HG03159 (cell line): ENCODE results near the gene ZNF227.
"Not testable (repeated sequence)": the region's sequence is repeated elsewhere in the genome, so short reads cannot be mapped to it uniquely, and the experiment has no call there.

ENCODE experiments used
- ATAC-seq: cut with Tn5 transposase; IDR thresholded peaks from one replicate; pipeline ENCODE4 v1.9.1; 2021; ENCODE audit warnings: mild to moderate bottlenecking, moderate library complexity; ENCODE audit not compliant: unreplicated experiment

The ZNF227 gene

DNA sequence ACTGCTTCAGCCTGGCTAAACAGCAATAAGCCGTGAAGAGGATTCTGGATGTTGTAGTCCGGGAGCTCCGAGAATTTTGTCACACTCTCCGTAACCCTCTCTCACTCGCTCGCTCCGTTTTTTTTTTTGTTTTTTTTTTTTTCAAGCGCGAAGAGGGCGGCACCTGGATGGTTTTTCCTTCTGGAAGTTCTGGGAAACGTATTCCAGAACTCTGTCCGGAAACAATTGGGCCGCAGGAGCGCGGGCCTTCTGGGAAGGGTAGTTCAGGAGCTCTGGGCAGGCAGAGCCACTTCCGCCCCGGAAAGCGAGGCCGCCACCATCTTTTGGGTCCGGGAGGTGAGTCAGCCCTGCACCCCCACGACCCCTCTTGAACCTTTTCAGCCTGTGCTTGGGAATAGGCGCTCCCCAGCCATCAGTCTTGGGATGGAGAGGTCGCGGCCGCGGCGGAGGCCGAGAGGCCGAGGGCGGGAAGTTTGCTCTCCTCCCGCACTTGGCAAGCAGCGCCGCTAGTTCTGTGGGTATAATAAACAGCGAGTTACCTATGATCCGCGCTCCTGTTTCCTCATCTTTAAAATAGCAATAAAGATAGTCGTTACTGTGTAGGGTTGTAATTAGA lies at the start of gene ZNF227:
Gene ZNF227, plus strand, starts transcription at position 283 of the 616 bp plus-strand sequence. CDS start 5,261 bp downstream, outside the sequence.
- peak; percentile 77 for ATAC-seq

DNA sequence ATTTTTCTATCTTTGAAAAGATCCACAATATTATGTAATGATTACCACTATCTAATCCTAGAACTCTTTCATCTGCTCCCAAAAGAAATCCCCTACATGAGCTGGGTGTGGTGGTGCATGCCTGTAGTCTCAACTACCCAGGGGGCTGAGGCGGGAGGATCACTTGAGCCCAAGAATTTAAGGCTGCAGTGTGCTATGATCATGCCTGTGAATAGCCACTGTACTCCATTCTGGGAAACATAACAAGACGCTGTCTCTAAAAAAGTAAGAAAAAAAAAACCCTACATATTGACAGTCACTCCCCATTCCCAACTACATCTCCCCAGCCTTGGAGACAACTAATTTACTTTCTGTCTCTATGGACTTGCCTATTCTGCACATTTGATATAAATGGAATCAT lies 48.5 kb upstream of the ZNF227 start:
- ATAC-seq, result no peak

DNA sequence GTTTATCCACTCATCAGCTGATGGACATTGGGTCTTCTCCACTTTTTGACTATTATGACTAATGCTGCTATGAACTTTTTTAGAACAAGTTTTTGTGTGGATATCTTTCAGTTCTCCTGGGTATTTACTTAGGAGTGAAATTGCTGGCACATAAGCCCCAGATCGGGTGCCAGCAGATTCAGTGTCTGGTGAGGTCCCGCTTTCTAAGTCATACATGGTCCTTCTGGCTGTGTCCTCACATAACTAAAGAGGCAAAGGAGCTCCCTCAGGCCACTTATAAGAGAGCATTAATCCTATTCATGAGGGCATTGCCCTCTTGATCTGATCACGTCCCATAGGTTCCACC lies 48.0 kb upstream of the ZNF227 start:
- peak; percentile 6 for ATAC-seq

DNA sequence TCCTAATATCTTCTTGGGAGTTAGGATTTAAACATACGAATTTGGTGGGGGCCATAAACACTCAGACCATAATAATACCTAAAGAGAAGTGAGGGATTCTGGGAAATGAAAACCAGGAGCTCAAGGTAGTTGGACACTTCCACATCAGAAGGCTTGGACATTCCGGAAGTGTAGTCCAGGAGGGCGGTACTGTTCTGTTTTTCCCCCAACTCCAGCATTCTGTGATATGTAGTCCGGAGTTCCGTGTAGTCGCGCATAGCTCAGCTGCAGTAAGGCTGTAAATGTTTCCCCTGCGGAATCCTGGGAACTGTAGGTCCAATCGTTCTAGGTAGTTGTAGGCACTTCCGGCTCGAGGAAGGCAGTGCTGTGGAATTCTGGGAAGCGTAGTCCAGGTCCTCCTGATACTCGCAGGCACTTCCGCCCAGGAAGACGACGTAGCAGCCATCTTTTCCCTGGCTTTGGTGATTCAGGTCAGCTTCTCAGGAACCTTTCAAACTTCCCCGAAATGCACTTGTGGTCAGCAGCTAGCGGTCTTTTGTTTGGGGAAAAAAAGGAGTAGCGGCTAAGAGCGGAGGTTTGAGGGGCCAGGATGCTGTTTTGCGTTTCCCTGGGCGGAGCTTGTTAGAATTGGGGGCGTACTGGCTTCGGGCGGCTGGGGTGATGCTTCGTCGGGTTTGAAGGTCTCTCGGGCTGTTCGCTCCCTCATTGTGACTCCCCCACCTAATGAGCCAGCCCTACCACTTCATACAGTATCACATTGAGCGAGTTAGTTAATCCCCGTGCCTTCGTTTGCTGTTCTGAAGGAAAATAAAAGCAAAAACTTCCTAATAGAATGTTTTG lies 47.4 kb upstream of the ZNF227 start, which contains the start of gene ZNF226:
Gene ZNF226, plus strand, starts transcription at position 428 of the 840 bp plus-strand sequence. CDS start 4,981 bp downstream, outside the sequence.
- peak; percentile 87 for ATAC-seq

DNA sequence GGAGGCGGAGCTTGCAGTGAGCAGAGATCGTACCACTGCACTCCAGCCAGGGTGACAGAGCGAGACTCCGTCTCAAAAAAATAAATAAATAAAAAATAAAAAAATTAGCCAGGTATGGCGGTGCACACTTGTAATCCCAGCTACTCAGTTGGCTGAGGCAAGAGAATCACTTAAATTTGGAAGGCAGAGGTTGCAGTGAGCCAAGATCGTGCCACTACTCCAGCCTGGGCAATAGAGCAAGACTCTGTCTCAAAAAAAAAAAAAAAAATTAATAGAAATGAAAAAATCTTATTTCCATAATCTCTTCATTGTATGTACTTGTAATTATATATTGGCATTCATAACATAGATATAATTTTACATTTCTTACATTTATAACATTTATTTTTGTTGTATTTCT lies 41.7 kb upstream of the ZNF227 start:
- ATAC-seq, result not testable (repeated sequence)

DNA sequence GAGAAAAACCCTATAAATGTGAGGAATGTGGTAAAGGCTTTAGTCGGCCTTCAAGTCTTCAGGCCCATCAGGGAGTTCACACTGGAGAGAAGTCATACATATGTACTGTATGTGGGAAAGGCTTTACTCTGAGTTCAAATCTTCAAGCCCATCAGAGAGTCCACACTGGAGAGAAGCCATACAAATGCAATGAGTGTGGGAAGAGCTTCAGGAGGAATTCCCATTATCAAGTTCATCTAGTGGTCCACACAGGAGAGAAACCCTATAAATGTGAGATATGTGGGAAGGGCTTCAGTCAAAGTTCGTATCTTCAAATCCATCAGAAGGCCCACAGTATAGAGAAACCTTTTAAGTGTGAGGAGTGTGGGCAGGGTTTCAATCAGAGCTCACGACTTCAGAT lies 35.7 kb upstream of the ZNF227 start:
- no peak for ATAC-seq

DNA sequence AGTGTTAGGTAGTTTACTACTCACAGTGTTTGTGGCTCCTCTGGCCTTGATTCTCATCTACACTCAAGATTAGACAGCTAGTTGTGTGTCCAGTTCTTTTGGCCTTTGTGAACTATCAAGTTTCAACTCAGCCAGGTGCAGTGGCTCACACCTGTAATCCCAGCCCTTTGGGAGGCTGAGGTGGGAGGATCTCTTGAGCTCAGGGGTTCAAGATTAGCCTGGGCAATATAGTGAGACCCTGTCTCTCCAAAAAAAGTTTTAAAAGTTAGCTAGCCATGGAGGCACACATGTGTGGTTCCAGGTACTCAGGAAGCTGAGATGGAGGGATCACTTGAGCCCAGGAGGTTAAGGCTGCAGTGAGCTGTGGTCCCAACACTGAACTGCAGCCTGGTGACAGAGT lies 31.4 kb upstream of the ZNF227 start:
- ATAC-seq, result no peak

DNA sequence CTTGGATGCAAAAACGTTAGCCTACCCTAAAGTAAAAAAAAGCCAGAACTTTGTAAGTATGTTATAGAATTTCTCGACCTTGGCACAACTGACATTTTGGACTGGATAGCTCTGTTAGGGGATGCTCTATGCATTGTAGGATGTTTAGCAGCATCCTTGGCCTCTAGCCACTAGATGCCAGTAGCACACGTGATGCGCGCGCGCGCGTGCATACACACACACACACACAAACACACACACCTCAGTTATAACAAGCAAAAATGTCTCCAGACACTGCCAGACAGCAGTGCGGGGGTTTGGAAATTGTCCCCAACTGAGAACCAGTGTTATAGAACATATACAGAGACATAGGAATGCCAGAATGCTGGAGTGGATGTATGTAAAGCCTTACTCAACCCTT lies 30.2 kb upstream of the ZNF227 start:
- ATAC-seq, result no peak

DNA sequence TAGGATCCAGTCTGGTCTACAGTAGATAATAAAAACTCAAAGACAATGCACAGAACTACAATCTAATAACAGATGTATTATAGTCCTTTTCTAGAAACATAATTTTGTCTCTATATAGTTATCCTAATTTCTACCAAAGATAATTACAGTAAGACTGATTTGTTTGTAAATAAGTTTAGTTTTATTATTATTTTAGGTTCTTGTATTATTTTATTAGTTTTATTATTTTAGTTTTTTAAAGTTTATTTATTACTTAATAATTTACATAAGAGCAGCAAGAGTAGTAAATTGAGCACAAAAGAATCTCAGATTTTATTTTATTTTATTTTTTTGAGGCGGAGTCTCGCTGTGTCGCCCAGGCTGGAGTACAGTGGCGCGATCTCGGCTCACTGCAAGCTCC lies 22.3 kb upstream of the ZNF227 start:
- ATAC-seq, result no peak

DNA sequence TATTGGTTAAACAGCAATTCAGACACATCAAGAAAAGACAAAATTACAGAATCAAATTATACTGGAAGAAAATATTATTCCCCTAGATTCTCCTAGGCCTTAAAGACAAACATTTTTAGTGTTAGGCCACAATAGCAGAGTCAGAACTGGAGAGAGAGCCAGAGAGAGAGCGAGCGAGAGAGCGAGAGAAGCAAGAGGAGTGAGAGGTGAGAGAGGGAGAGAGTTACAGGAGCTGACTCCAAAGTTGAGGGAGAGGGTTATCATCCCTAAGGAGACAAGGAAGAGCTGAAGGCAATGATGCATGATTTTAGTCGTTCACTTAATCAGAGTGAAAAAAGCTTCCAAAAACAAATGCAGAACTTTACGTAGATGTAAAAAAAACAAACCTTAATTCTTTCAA lies 20.2 kb upstream of the ZNF227 start:
- ATAC-seq, result no peak

DNA sequence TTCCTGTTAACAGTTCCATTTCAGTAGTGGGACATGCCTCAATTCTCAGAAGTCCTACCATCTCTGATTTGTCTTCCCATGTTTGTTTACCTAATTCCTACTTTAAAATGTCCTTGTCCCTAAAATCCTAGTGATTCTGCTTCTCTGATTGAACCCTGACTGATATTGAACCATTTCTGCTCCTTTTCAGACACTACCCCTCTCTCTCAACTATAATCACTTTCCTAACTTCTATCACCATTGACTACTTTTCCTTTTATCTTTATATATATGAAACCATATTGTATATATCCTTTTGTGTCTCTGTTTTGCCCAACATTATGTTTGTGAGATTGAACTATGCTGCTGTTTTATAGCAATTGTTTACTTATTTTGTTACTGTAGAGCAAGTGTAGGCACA lies 15.6 kb upstream of the ZNF227 start:
- no peak for ATAC-seq

DNA sequence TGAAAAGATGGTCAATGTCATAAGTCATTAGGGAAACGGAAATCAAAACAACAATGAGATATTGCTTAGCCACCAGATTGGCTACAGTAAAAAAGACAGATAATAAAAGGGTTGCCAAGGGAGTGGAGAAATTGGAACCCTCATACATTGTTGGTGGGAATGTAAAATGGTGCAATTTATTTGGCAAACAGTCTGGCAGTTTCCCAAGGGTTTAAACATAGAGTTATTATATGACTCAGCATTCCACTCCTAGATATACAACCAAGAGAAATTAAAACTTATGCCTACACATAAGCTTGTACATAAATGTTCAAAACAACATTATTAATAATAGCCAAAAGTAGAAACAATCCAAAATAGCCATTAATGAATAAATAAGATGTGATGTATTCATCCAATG lies 9.9 kb upstream of the ZNF227 start:
- no peak for ATAC-seq

DNA sequence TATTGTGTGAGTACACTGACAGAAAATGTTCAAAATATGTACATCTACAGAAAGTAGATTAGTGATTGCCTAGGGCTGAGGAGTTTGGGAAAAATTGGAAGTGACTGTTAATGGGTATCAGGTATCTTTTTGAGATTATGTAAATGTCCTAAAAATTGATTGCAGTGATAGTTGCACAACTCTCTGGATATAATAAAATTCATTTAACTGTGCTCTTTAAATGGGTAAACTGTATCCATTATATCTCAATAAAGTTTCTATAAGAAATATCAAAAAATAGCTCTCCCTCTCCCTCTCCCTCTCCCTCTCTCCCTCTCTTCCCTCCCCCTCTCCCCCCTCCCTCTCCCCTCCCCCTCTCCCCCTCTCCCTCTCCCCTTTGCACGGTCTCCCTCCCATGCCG lies 9.4 kb upstream of the ZNF227 start:
- no peak for ATAC-seq

DNA sequence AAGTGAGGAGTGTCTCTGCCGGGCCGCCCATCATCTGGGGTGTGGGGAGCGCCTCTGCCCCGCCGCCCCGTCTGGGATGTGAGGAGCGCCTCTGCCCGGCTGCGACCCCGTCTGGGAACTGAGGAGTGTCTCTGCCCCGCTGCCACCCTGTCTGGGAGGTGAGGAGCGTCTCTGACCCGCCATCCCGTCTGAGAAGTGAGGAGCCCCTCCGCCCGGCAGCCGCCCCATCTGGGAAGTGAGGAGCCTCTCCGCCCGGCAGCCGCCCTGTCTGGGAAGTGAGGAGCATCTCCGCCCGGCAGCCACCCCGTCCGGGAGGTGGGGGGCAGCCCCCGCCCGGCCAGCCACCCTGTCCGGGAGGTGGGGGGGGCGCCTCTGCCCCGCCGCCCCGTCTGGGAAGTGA lies 8.5 kb upstream of the ZNF227 start:
- ATAC-seq, result not testable (repeated sequence)

DNA sequence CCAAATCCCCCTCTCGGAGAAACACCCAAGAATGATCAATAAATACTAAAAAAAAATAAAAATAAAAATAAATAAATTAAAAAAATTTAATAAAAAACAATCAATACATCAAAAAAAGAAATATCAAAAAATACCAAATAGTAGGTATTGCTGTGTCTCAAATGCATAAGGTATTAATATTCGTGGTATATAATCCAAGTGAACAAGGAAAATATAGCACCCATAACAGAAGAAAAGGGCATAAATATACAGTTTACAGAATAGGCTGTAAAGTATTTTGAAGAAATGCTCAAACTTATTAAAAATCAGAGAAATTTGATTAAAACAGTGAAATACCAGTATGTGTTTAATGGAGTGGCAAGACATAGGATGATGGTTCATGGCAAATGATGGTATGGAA lies 7.6 kb upstream of the ZNF227 start:
- no peak for ATAC-seq

DNA sequence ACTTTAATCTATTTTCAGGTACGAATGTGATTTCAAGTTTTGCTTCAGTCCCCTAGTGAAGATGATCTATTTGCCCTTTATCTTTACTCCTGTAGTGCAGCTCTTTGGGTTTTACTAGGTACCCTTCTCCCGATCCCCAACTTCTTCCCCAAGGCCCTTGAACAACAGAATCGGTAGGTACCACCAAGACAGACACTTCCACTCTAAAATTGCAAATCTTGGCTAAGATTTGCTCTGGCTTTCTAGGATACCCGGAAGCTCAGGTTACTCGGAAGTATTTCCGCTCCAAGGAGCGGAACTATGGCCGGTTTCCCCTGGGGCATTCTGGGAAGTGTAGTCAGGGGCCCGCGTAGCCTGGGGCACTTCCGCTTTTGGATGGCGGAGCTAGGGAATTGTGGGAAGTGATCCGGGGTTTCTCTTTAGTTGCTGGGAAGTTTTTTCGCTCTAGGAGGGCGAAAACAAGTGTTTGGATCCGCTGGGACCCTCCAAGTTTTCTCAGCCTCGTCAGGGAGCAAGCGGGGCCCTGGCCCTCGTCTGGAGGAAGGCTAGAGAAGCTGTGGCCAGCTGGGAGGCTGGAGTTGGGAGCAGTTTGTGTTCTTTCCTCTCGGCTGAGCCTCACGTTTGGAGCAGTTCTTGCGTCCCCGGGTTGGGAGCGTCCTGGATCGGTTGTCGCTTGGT lies 5.1 kb upstream of the ZNF227 start:
- ATAC-seq, result peak; percentile 82

DNA sequence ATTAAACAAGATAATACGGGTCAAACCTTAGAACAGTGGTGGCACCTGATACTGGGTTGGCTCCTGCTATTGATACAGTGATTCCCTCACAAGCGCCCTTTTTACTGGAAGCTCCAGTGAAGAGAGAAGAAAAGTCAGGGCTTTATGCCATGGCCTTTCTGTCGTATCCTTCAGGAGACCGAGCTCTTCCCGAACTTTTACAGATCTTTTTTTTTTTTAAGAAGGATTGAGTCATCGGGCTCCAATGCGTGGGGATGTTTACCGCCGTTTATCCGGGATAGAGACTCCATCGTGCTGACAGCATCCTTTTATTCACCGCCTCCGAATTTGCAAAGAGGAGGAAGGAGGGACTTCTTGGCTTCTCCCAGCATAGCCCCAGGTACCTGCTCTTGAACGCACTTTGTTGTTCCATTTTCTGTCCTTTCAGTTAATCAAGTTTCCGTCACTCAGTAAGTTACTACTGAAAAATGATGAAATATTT lies 574 bp downstream of the ZNF227 start:
- no peak for ATAC-seq

DNA sequence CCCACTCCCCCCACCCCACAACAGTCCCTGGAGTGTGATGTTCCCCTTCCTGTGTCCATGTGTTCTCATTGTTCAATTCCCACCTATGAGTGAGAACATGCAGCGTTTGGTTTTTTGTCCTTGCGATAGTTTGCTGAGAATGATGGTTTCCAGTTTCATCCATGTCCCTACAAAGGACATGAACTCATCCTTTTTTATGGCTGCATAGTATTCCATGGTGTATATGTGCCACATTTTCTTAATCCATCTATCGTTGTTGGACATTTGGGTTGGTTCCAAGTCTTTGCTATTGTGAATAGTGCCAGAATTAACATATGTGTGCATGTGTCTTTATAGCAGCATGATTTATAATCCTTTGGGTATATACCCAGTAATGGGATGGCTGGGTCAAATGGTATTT lies 7.6 kb downstream of the ZNF227 start:
- not testable (repeated sequence) for ATAC-seq

DNA sequence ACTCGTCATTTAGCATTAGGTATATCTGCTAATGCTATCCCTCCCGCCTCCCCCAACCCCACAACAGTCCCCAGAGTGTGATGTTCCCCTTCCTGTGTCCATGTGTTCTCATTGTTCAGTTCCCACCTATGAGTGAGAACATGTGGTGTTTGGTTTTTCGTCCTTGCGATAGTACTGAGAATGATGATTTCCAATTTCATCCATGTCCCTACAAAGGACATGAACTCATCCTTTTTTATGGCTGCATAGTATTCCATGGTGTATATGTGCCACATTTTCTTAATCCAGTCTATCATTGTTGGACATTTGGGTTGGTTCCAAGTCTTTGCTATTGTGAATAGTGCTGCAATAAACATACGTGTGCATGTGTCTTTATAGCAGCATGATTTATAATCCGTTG lies 8.4 kb downstream of the ZNF227 start:
- not testable (repeated sequence) for ATAC-seq

DNA sequence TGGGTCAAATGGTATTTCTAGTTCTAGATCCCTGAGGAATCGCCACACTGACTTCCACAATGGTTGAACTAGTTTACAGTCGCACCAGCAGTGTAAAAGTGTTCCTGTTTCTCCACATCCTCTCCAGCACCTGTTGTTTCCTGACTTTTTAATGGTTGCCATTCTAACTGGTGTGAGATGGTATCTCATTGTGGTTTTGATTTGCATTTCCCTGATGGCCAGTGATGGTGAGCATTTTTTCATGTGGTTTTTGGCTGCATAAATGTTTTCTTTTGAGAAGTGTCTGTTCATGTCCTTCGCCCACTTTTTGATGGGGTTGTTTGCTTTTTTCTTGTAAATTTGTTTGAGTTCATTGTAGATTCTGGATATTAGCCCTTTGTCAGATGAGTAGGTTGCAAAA lies 9.0 kb downstream of the ZNF227 start:
- ATAC-seq, result not testable (repeated sequence)

DNA sequence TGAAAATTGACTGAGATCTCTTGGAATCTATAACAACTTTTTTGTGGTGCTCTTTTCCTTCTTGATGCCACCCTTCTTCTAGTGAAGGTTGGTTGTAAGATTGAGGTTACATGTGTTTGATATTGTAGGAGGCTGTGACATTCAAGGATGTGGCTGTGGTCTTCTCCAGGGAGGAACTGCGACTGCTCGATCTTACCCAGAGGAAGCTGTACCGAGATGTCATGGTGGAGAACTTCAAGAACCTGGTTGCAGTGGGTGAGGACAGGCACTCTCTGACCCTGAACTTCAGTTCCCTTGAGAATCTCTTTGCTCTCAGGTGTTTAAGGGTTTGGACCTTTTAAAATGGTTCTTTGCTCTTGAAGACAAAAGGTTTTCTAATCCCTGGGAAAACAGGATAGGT lies 16.0 kb downstream of the ZNF227 start:
- ATAC-seq, result no peak

DNA sequence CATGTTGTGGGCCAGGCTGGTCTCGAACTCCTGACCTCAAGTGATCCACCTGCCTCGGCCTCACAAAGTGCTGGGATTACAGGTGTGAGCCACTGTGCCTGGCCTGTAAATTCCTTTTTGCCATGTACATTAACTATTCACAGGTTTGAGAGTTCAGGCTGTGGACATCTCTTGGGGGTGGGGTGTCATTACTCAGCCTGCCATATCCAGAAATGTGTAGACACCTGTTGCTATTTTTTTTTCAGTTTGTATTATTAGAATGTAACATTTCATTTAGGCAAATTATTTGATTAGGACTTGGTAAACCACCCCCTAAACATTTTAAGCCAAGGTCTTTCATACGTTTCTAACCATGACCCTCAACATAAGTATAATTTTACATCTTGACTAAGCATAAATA lies 20.5 kb downstream of the ZNF227 start:
- no peak for ATAC-seq
